HepG2 (cell line): ENCODE measurements around the gene VWA5B1.

ENCODE experiments used
- CTCF ChIP-seq: sonication (generic); formaldehyde crosslinking; IDR thresholded peaks from 2 replicates; pipeline ENCODE4 v1.5.0; 2020; ENCODE audit warnings: mild to moderate bottlenecking, missing genetic modification reagents, moderate library complexity
- EP300 ChIP-seq, 3 experiments: sonication (generic) in 1 of 3; formaldehyde crosslinking in 1 of 3; IDR thresholded peaks; 2 replicates each; pipeline versions ENCODE4 v1.5.1 to v1.6.1; 2011 to 2020; ENCODE audit warnings: low read depth in 2 of 3, low read length in 2 of 3, borderline replicate concordance in 1 of 3, improper control_type of control experiment in 1 of 3, mild to moderate bottlenecking in 1 of 3, missing genetic modification reagents in 1 of 3, moderate library complexity in 1 of 3
- NFIC ChIP-seq: IDR thresholded peaks from 2 replicates; pipeline ENCODE4 v1.6.1; 2012; ENCODE audit warnings: mild to moderate bottlenecking, low read length, inconsistent platforms
- REST ChIP-seq, 2 experiments: IDR thresholded peaks; 2 replicates each; pipeline ENCODE4 v1.6.1; 2011 to 2012; ENCODE audit warnings: low read length in 2 of 2, borderline replicate concordance in 1 of 2, low read depth in 1 of 2, mild to moderate bottlenecking in 1 of 2, moderate library complexity in 1 of 2
- TERF1 ChIP-seq: sonication (generic); formaldehyde crosslinking; IDR thresholded peaks from 2 replicates; pipeline ENCODE4 v1.8.0; 2022; ENCODE audit warnings: mild to moderate bottlenecking, missing genetic modification reagents, moderate library complexity
- UBTF ChIP-seq: sonication (generic); formaldehyde crosslinking; IDR thresholded peaks from 2 replicates; pipeline ENCODE4 v1.4.0; 2020; ENCODE audit warnings: mild to moderate bottlenecking, missing genetic modification reagents
- ZBTB33 ChIP-seq: sonication (generic); formaldehyde crosslinking; IDR thresholded peaks from 2 replicates; pipeline ENCODE4 v1.4.0; 2020; ENCODE audit warnings: missing genetic modification reagents
- ZNF124 ChIP-seq: sonication (generic); formaldehyde crosslinking; IDR thresholded peaks from 2 replicates; pipeline ENCODE4 v1.4.0; 2020; ENCODE audit warnings: missing genetic modification reagents
- ZNF670 ChIP-seq: sonication (generic); formaldehyde crosslinking; IDR thresholded peaks from 2 replicates; pipeline ENCODE4 v1.8.0; 2022; ENCODE audit warnings: mild to moderate bottlenecking, missing genetic modification reagents, borderline replicate concordance
- TF ChIP-seq, protein P1 (sequence below): sonication (generic); formaldehyde crosslinking; IDR thresholded peaks from 2 replicates; pipeline ENCODE4 v1.8.1; 2022; ENCODE audit warnings: low read depth, mild to moderate bottlenecking, missing genetic modification reagents
- TF ChIP-seq, protein P2 (sequence below): sonication (generic); formaldehyde crosslinking; IDR thresholded peaks from 2 replicates; pipeline ENCODE4 v1.4.0; 2020; ENCODE audit warnings: missing genetic modification reagents

DNA sequence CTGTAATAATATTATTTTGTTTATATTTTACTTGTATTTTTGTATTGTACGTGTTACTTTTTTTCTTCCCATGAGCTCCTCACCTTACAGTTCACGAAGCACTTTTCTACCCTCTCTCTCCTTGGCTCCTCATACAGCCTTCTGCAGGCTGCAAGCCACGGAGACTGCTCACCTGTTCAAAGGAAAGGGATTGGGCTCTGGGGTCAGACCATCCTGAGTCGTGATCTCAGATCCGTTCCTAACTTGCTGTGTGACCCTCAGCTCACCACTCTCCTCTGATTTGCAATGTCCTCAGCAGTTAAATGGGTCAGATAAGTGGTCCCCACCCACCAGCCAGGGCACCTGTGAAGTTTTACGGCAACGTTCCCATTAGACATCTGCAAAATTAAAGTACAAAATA lies 54.1 kb downstream of the VWA5B1 start:
- TF ChIP-seq ZNF124 = no peak
- no peak for TF ChIP-seq UBTF
- TF ChIP-seq, protein P1, sequence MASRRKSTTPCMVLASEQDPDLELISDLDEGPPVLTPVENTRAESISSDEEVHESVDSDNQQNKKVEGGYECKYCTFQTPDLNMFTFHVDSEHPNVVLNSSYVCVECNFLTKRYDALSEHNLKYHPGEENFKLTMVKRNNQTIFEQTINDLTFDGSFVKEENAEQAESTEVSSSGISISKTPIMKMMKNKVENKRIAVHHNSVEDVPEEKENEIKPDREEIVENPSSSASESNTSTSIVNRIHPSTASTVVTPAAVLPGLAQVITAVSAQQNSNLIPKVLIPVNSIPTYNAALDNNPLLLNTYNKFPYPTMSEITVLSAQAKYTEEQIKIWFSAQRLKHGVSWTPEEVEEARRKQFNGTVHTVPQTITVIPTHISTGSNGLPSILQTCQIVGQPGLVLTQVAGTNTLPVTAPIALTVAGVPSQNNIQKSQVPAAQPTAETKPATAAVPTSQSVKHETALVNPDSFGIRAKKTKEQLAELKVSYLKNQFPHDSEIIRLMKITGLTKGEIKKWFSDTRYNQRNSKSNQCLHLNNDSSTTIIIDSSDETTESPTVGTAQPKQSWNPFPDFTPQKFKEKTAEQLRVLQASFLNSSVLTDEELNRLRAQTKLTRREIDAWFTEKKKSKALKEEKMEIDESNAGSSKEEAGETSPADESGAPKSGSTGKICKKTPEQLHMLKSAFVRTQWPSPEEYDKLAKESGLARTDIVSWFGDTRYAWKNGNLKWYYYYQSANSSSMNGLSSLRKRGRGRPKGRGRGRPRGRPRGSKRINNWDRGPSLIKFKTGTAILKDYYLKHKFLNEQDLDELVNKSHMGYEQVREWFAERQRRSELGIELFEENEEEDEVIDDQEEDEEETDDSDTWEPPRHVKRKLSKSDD (CRISPR knock-in tag) = no peak
- no peak for TF ChIP-seq TERF1
- no peak for TF ChIP-seq EP300 (IDR thresholded peaks at IDR 0.05; ENCODE audit: low read depth in 2 of 2, low read length in 2 of 2)
- TF ChIP-seq EP300 (CRISPR knock-in tag; IDR thresholded peaks at IDR 0.05; ENCODE audit: borderline replicate concordance) = no peak
- TF ChIP-seq, protein P2, sequence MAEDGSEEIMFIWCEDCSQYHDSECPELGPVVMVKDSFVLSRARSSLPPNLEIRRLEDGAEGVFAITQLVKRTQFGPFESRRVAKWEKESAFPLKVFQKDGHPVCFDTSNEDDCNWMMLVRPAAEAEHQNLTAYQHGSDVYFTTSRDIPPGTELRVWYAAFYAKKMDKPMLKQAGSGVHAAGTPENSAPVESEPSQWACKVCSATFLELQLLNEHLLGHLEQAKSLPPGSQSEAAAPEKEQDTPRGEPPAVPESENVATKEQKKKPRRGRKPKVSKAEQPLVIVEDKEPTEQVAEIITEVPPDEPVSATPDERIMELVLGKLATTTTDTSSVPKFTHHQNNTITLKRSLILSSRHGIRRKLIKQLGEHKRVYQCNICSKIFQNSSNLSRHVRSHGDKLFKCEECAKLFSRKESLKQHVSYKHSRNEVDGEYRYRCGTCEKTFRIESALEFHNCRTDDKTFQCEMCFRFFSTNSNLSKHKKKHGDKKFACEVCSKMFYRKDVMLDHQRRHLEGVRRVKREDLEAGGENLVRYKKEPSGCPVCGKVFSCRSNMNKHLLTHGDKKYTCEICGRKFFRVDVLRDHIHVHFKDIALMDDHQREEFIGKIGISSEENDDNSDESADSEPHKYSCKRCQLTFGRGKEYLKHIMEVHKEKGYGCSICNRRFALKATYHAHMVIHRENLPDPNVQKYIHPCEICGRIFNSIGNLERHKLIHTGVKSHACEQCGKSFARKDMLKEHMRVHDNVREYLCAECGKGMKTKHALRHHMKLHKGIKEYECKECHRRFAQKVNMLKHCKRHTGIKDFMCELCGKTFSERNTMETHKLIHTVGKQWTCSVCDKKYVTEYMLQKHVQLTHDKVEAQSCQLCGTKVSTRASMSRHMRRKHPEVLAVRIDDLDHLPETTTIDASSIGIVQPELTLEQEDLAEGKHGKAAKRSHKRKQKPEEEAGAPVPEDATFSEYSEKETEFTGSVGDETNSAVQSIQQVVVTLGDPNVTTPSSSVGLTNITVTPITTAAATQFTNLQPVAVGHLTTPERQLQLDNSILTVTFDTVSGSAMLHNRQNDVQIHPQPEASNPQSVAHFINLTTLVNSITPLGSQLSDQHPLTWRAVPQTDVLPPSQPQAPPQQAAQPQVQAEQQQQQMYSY = no peak
- TF ChIP-seq ZNF670 (CRISPR knock-in tag) = no peak
- no peak for TF ChIP-seq ZBTB33
- TF ChIP-seq REST (IDR thresholded peaks at IDR 0.05; ENCODE audit: borderline replicate concordance in 1 of 2, low read depth in 1 of 2, low read length in 2 of 2) = no peak
- no peak for TF ChIP-seq NFIC
- no peak for TF ChIP-seq CTCF (CRISPR knock-in tag)
